CD1c-positive myeloid dendritic cell (primary cell): Measurements from ENCODE around the gene TRIP13.
"Not testable (repeated sequence)": the region's sequence is repeated elsewhere in the genome, so short reads cannot be mapped to it uniquely, and the experiment has no call there.

ENCODE experiments used
- DNase-seq: peaks from one replicate; pipeline ENCODE4 v3.0.0-alpha.2; 2016; ENCODE audit errors: extremely low spot score

Gene TRIP13

GRCh38 chr5:936149-937144 lies 43.8 kb downstream of the TRIP13 start:
- DNase-seq = no peak

- no peak for DNase-seq
Measured at GRCh38 chr5:937151-937924, 44.7 kb downstream of the TRIP13 start.

- DNase-seq = no peak
Measured at GRCh38 chr5:939368-939767, 46.7 kb downstream of the TRIP13 start.

GRCh38 chr5:940741-941140 lies 48.1 kb downstream of the TRIP13 start:
- DNase-seq = not testable (repeated sequence)

GRCh38 chr5:943201-943917 lies 50.7 kb downstream of the TRIP13 start:
- no peak for DNase-seq

- no peak for DNase-seq
Measured at GRCh38 chr5:943918-944620, 51.4 kb downstream of the TRIP13 start.

GRCh38 chr5:944621-944927 lies 51.9 kb downstream of the TRIP13 start:
- no peak for DNase-seq

- no peak for DNase-seq
Measured at GRCh38 chr5:944992-945685, 52.5 kb downstream of the TRIP13 start.

GRCh38 chr5:945691-946551 lies 53.2 kb downstream of the TRIP13 start:
- DNase-seq = no peak

GRCh38 chr5:946720-947625 lies 54.3 kb downstream of the TRIP13 start:
- DNase-seq = no peak

- no peak for DNase-seq
Measured at GRCh38 chr5:947626-948471, 55.2 kb downstream of the TRIP13 start.

GRCh38 chr5:948472-949274 lies 56.0 kb downstream of the TRIP13 start:
- DNase-seq = no peak

- no peak for DNase-seq
Measured at GRCh38 chr5:949275-949543, 56.5 kb downstream of the TRIP13 start.

- no peak for DNase-seq
Measured at GRCh38 chr5:949815-950560, 57.3 kb downstream of the TRIP13 start.

- DNase-seq = no peak
Measured at GRCh38 chr5:951940-952596, 59.4 kb downstream of the TRIP13 start.

- no peak for DNase-seq
Measured at GRCh38 chr5:952597-953271, 60.0 kb downstream of the TRIP13 start.
